Fibroblast of skin of left biceps (primary cell): ENCODE data around the gene CUL4A.
"Not testable (repeated sequence)": the region's sequence is repeated elsewhere in the genome, so short reads cannot be mapped to it uniquely, and the experiment has no call there.

Experiments
- DNase-seq, 2 experiments: peaks; one replicate each; pipeline ENCODE4 v3.0.0-alpha.2; 2013; ENCODE audit warnings: low read depth in 2 of 2

The CUL4A gene

GRCh38 chr13:113239357-113239756 is 29.9 kb downstream of the CUL4A start:
- DNase-seq, result no peak

GRCh38 chr13:113239986-113240385 is 30.6 kb downstream of the CUL4A start:
- no peak for DNase-seq

- not testable (repeated sequence) for DNase-seq
Measured at GRCh38 chr13:113241623-113242022, 32.2 kb downstream of the CUL4A start.

GRCh38 chr13:113243847-113244246 is 34.4 kb downstream of the CUL4A start:
- DNase-seq, result no peak

GRCh38 chr13:113245849-113246796 is 36.7 kb downstream of the CUL4A start:
- DNase-seq, result no peak

- DNase-seq, result no peak
Measured at GRCh38 chr13:113252516-113253095, 43.2 kb downstream of the CUL4A start.

GRCh38 chr13:113257908-113258307 is 48.5 kb downstream of the CUL4A start:
- DNase-seq, result not testable (repeated sequence)

- no peak for DNase-seq
Measured at GRCh38 chr13:113258321-113259054, 49.1 kb downstream of the CUL4A start.

- no peak for DNase-seq
Measured at GRCh38 chr13:113260996-113261395, 51.6 kb downstream of the CUL4A start.

- not testable (repeated sequence) for DNase-seq
Measured at GRCh38 chr13:113263016-113263415, 53.6 kb downstream of the CUL4A start.

GRCh38 chr13:113267642-113268405 is 58.4 kb downstream of the CUL4A start:
- DNase-seq, result no peak

GRCh38 chr13:113272031-113272430 is 62.6 kb downstream of the CUL4A start:
- no peak for DNase-seq

GRCh38 chr13:113272701-113273181 is 63.3 kb downstream of the CUL4A start:
- DNase-seq, result no peak

- DNase-seq, result no peak
Measured at GRCh38 chr13:113273321-113273720, 63.9 kb downstream of the CUL4A start.

GRCh38 chr13:113273851-113274590 is 64.6 kb downstream of the CUL4A start:
- DNase-seq, result no peak

- no peak for DNase-seq
Measured at GRCh38 chr13:113274721-113275120, 65.3 kb downstream of the CUL4A start.

GRCh38 chr13:113275387-113275786 is 66.0 kb downstream of the CUL4A start:
- peak; percentile 12 to 14 for DNase-seq

GRCh38 chr13:113280126-113280525 is 70.7 kb downstream of the CUL4A start:
- no peak for DNase-seq

GRCh38 chr13:113283904-113284303 is 74.5 kb downstream of the CUL4A start:
- no peak for DNase-seq

GRCh38 chr13:113288880-113289279 is 79.5 kb downstream of the CUL4A start:
- DNase-seq, result no peak

GRCh38 chr13:113291129-113291528 is 81.7 kb downstream of the CUL4A start:
- DNase-seq, result no peak
